ENCODE results near the gene FHL2. TPM values are rescaled to one million over a fixed set of nuclear protein-coding genes. Genes with fewer than 3 reads are reported as not detected.

Gene FHL2
- polyA plus RNA-seq, 3 donors = 0.03 TPM; not detected in 1

DNA sequence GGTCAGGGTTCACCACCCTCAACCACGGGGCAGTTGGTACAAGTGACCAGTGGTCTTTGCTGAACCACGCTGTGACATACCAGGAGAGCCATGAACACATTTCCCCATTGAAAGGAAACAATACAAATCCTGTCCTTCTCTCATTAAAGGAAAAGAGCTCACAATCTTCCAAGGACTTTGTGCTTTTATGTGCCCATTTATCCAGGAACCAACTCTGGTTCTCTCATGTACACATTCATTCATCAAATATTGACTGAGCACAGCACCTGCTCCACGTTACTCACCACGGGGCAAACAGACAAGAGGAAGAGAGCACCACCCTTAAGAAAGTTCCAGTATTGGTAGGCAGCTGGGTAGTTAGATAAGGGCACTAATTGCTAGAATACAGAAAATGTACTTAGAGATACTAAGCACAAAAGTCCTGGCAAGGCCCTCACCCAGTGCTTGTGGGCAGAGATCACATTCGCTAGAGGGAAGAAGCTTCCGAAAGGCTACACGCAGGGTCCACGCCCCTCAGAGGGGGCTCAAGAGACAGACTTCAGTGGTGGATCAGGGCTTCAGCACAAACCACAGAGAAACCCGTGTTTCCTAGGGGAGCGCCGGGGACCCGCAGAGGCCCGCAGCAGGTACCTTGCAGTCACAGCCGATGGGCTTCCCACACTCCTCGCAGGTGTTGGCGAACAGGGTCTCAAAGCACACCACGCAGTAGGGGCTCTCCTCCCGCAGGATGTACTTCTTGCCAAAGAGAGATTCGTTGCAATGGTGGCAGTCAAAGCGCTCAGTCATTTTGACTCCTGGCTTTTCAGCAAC lies 12.9 kb downstream of the FHL2 start:
- Histone ChIP-seq H4K20me1 (ENCODE audit: insufficient read depth, low read length) (no peaks in the 10 kb centered on the region), H3K9ac (ENCODE audit: insufficient read depth, low read length, poor library complexity, severe bottlenecking) (no peak overlapping the region), H3K27me3 (ENCODE audit: control insufficient read depth in 2 of 2, insufficient read depth in 2 of 2, low read length in 2 of 2) (no peaks in the 10 kb centered on the region), H3K4me3 (replicated peaks in 1 of 3; ENCODE audit: low read depth in 2 of 3, low read length in 3 of 3) (no peak overlapping the region), H3K36me3 (replicated peaks in 1 of 2; ENCODE audit: control insufficient read depth in 1 of 2, insufficient read depth in 2 of 2, low read length in 2 of 2) (no peaks in the 10 kb centered on the region), H2AFZ (ENCODE audit: insufficient read depth, low read depth, low read length, poor library complexity, severe bottlenecking) (no peak overlapping the region), H3K27ac (ENCODE audit: low read depth in 1 of 2, low read length in 2 of 2) (no peak overlapping the region), H3K4me1 (ENCODE audit: control insufficient read depth in 1 of 2, insufficient read depth in 2 of 2, low read length in 2 of 2) (peaks cover 7 to 10% of the 10 kb centered on the region in 2 donors), H3K4me2 (replicated peaks; ENCODE audit: extremely low read depth, low read length, poor library complexity, severe bottlenecking) (no peak overlapping the region), H3K79me2 (ENCODE audit: insufficient read depth, low read length) (no peaks in the 10 kb centered on the region), H3K9me3 (replicated peaks in 1 of 2; ENCODE audit: control insufficient read depth in 1 of 2, insufficient read depth in 1 of 2, low read length in 2 of 2) (no peaks in the 10 kb centered on the region)
- Mint-ChIP-seq H3K9me3 (no peaks in the 10 kb centered on the region), H3K4me3 (no peak overlapping the region), H3K4me1 (peaks cover 8% of the 10 kb centered on the region), H3K27me3 (ENCODE audit: low read depth in 3 of 3) (peaks cover 1 to 6% (median 4%) of the 10 kb centered on the region in 3 donors), H3K27ac (no peak overlapping the region), H3K36me3 (no peaks in the 10 kb centered on the region)
- intact Hi-C loops (cut with micrococcal nuclease) = no loop called here
- 92% methylated on average over 18 of the region's 20 CpGs for WGBS (ENCODE audit: insufficient coverage)
- no peak for DNase-seq
- TF ChIP-seq, protein P1, sequence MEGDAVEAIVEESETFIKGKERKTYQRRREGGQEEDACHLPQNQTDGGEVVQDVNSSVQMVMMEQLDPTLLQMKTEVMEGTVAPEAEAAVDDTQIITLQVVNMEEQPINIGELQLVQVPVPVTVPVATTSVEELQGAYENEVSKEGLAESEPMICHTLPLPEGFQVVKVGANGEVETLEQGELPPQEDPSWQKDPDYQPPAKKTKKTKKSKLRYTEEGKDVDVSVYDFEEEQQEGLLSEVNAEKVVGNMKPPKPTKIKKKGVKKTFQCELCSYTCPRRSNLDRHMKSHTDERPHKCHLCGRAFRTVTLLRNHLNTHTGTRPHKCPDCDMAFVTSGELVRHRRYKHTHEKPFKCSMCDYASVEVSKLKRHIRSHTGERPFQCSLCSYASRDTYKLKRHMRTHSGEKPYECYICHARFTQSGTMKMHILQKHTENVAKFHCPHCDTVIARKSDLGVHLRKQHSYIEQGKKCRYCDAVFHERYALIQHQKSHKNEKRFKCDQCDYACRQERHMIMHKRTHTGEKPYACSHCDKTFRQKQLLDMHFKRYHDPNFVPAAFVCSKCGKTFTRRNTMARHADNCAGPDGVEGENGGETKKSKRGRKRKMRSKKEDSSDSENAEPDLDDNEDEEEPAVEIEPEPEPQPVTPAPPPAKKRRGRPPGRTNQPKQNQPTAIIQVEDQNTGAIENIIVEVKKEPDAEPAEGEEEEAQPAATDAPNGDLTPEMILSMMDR (IDR thresholded peaks at IDR 0.05) = no peak

DNA sequence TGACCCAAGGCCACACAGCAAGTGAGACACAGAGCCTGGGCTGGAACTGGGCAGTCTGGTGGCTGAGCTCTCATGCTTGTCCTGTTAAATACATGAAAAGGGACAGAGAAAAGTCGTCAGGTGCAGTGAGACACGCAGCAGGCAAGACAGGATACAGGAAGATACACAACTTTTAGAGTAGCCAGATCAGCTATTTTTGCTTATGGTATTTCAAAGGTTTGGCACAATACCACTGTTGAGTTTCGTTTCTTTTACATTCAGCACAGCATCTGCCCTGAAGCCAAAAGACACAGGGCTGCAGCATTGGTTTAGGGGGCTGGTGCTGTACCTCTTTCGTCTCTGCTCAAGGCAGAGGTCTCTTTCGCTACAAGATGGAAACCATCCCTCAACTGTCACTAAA lies 14.0 kb downstream of the FHL2 start:
- intact Hi-C loops (cut with micrococcal nuclease) = no loop called here
- H3K4me1 ChIP-seq (ENCODE audit: control insufficient read depth in 1 of 2, insufficient read depth in 2 of 2, low read length in 2 of 2) = peaks cover 7 to 12% of the 10 kb centered on the region in 2 donors
- H3K4me2 ChIP-seq (replicated peaks; ENCODE audit: extremely low read depth, low read length, poor library complexity, severe bottlenecking) = no peak overlapping the region
- H3K27ac ChIP-seq (ENCODE audit: low read depth in 1 of 2, low read length in 2 of 2) = no peak overlapping the region
- H3K36me3 Mint-ChIP-seq = no peaks in the 10 kb centered on the region
- H4K20me1 ChIP-seq (ENCODE audit: insufficient read depth, low read length) = no peaks in the 10 kb centered on the region
- DNase-seq = no peak
- WGBS (ENCODE audit: insufficient coverage) = 83% methylated on average over 2 of the region's 5 CpGs
- peaks cover 1 to 6% (median 4%) of the 10 kb centered on the region in 3 donors for H3K27me3 Mint-ChIP-seq (ENCODE audit: low read depth in 3 of 3)
- TF ChIP-seq, protein P1 (IDR thresholded peaks at IDR 0.05) = no peak
- no peak overlapping the region for H2AFZ ChIP-seq (ENCODE audit: insufficient read depth, low read depth, low read length, poor library complexity, severe bottlenecking)
- H3K27me3 ChIP-seq (ENCODE audit: control insufficient read depth in 2 of 2, insufficient read depth in 2 of 2, low read length in 2 of 2) = no peaks in the 10 kb centered on the region
- no peaks in the 10 kb centered on the region for H3K9me3 ChIP-seq (replicated peaks in 1 of 2; ENCODE audit: control insufficient read depth in 1 of 2, insufficient read depth in 1 of 2, low read length in 2 of 2)
- no peak overlapping the region for H3K4me3 Mint-ChIP-seq
- H3K79me2 ChIP-seq (ENCODE audit: insufficient read depth, low read length) = no peaks in the 10 kb centered on the region
- H3K4me1 Mint-ChIP-seq = peaks cover 13% of the 10 kb centered on the region
- H3K27ac Mint-ChIP-seq = no peak overlapping the region
- no peak overlapping the region for H3K9ac ChIP-seq (ENCODE audit: insufficient read depth, low read length, poor library complexity, severe bottlenecking)
- no peak overlapping the region for H3K4me3 ChIP-seq (replicated peaks in 1 of 3; ENCODE audit: low read depth in 2 of 3, low read length in 3 of 3)
- H3K36me3 ChIP-seq (replicated peaks in 1 of 2; ENCODE audit: control insufficient read depth in 1 of 2, insufficient read depth in 2 of 2, low read length in 2 of 2) = no peaks in the 10 kb centered on the region
- no peaks in the 10 kb centered on the region for H3K9me3 Mint-ChIP-seq
